Stimulated activated CD4-positive, alpha-beta T cell treated with anti-CD3 and anti-CD28 coated beads, Interleukin-1b, Interleukin-23, amount 100 ng/mL, for 48 hours (primary cell): ENCODE data around the gene PCDH17.

Experiments used
- DNase-seq: peaks from one replicate; pipeline ENCODE4 v3.0.0-alpha.2; 2020

PCDH17 gene

DNA sequence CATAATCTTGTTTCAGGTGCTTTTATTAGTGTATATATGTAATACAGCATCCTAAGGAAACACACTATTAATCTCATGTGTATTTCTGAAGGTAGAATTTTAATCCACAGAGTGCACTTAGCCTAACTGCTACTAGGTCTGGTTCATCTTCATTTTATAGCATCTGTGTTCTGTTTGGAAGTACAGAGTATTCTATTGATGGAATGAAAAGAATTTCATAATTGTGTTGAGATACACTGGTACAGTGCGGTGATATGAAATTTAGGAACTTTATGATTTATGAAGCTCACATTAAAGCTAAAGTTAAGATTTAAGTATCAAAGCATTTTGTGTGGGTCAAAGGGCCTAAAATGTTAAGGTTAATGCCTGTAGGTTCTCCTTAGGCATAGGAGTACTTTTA lies 6.0 kb downstream of the PCDH17 start:
- no peak for DNase-seq

DNA sequence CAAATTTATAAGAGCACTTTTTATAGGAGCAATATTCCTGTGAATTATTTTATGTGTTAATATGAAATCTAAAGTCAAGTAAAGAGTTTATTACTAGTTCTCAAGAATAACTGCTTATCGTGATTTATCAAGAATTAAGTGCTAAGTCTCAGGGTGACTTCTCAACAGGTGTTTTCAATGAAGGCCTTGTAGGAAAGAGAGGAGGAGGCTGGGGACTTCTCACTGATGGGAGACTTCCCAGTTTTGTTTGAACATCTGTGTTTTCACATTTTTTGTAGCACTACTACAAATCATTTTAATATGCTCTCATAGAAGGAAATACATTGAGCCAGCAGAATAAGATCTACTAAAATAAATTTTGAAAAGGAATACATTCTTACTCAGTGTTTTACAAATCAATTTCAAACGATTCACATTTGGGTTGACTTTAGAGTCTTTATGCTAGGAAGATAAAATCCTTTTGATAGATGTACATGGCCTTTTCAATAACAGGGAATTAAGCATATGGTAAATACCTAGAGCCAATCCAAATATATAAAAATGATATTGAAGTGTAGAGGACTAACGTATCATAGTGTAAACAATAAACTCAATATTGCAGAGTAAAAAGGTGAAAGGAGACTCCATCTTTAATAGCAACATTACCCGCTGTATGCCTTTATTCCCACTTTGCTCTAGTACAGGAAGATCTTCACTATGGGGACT lies 6.8 kb downstream of the PCDH17 start:
- no peak for DNase-seq

DNA sequence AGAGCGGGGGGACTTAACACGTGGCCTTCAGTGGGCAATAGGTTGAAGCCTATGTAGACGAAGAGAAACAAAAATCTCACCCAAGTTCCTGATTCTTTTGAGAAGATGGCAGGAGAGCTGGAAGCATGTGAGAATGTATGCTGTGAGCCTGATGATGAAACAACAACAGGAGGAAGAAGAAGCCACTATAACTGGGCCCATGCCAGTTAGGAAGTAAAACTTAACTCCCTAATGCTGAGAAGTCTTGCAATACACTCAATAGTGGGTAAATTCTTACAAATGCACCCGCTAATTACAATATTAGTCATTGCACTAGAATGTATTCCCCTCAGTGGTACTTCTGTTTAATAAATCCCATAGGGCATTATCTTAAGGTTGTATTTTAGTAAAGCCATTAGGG lies 9.1 kb downstream of the PCDH17 start:
- DNase-seq = no peak

DNA sequence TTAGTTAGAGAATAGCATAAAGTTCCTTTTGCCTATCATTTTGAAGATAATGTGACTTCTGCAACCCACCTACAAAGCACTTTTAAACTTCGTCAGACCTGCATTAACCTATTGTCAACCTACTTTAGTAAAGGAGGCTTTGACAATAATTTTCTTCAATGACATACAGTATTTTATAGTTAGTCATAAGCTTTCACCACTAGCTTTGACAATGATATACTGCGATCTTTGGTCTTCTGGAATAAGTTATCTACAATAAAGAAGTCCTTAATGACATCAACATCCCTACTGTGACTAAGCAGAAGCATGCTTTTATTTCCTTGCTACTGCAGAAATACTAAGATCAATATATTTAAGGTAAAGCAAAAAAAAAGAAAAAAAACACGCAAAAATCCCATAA lies 9.5 kb downstream of the PCDH17 start:
- no peak for DNase-seq

DNA sequence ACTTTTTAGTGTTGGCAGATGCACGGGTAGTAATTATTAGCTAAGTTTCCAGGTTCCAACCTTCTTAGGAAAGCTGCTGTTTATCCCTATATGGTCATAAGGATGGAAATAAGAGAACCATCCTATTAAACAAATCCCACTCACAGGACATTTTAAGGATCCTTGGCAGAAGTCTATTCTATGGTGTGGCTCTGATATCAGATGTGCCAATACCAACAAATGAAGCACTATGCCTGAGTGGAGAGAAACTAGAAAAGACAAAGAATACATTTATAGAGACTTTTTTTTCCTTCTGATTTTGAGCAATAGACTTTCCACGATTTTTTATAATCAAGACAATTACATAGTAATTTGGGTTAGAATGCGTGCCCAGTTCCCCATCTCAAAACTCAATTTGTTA lies 12.6 kb downstream of the PCDH17 start:
- DNase-seq = no peak

DNA sequence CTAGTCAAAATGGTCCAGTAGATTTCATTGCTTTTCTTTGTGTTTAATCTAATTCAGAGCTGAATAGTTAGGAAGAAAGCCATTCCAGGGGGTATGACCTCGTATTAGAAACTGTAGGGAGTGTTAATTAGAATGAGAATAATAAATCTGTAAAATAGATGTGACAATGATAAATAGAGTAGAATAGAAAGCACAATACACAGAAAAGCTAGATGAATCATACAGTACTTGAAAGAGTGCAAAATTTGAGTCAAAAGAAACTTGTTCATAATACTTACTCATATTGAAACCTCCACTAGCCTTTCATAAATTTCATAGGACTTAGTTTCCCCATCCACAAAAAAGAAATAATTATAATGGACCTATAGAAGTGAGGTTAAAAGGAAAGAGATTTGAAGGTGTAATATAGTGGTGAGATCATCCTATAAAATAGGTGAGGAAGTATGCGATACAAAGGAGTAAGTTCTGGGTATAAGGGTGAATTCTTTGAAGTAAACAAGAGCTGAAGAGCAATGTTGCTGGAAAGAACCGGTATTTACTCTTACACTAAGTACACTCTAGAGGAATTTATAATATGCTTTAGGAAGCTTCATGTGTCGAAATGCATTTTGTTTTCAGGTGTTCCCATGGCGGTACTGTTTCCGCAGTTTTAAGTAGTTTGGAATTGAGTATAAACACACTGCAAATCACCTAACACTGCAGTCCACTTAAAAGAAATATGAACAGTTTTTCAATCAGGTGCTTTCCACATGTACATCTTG lies 21.9 kb downstream of the PCDH17 start:
- DNase-seq = no peak

DNA sequence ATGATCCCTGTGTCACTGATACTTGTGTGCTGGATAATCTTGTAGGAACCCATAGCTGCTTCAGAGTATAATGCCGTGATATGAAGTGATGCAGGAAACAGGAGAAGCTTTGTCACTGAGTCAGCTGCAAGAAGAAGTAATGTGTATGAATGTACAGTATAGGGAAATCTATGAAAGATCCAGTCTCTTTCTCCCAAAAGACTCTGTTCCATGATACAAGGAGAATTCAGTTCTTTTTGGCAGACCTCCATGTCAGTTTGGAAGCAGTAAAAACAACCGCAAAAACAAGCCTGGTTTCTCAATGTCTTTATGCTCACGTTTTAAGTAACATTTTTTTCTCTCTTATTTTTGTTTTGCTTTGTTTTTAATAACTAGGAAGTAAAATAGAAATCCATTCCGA lies 33.9 kb downstream of the PCDH17 start:
- no peak for DNase-seq

DNA sequence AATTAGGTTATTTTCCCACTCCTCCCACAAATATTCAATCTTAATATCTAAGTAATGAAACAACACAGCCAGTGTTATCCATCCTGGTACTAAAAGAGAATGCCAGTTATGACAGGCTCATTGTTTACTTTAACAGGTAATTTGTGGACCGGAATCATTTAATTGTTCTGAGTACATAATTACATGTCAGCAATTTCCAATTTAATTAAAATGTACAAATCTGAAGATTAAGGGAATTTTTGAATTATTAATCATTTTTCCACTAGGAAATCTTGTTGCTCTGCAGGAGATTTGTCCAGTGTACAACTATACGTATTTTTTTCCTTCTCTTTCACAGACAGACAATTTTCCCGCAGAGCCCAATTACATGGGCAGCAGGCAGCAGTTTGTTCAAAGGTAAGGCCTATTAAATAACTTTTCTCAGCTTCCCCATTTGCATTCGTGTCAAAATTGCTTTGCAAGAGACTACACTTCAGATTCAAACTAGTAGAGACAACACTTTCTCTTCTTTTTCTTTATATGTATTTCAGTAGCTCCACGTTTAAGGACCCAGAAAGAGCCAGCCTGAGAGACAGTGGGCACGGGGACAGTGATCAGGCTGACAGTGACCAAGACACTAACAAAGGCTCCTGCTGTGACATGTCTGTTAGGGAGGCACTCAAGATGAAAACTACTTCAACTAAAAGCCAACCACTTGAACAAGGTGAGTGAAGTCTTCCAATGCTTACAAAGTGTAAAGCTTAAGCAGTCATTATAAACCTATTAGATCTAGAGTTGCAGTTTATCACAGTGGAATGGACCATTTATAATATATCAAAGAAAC lies 34.8 kb downstream of the PCDH17 start:
- no peak for DNase-seq

DNA sequence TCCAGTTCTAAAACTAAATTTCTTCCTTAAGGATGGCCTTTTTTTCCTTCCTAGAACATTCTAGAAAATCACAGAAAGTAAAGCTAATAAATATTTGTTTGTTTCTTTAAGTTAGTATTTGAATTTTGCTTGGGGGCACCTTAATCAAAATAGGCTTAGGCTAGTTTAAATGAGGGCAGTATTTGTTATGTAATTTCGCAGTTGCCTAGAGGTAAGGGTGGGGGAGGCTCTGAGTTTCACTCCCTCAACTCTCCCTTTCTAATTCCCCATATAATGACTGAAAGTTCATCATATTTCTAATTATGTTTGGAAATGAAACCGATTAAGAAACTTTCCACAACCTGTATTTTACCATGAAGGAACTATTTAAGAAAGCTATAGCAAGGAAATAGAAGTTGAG lies 40.6 kb downstream of the PCDH17 start:
- no peak for DNase-seq

DNA sequence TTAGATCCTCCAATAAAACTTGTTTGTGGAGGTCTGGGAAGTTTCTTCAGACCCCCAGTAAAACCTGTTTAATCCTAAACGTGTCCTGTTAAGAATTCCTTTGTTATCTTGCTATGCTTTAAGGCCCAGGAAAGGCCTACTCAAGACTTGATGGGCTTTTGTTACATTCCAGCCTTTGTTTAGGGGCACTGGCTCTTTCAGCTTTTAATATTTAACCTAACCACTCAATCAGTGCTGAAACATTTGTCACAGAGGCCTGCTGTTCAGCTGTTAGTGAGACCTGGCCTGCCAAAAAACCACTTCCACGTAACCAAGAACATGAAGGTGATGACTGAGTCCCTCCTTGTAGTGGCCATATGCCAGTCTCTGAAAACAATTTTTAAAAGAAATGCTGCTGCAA lies 41.7 kb downstream of the PCDH17 start:
- no peak for DNase-seq

DNA sequence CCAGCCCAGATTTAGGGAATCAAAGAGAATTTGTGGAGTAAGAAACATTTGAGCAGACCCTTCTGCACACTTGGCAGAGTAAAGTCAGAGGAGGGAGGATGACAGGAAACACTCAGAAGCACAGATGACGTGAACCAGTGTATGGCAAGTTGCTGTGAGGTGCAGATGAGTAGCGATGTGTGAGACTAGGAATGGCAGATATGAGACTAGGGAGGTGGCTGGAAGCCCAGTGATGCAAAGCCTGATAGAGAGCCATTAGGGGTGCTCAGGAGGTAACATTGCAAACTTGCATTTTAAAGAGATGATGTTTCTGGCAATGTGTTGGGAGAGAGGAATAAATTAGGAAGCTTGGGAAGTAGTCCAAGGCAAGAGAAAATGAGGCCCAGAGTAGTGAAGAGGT lies 44.0 kb downstream of the PCDH17 start:
- DNase-seq = no peak

DNA sequence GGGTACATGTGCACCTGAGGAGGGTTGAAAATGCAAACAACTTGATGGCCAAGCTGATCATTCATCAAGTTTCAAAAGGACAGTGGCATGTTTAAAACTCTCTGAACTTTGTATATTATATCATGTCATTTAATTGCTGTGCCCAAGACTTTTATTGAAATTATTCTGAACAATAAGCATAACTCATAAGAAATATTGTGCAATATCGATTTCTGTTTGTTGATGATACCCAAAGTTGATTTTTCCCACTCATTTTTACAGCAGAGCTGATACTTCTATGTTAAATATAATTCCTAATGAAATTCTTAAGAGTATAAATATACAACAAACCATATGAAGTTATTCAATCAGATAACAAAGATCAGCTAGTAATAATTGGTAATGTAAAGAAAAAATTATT lies 49.1 kb downstream of the PCDH17 start:
- no peak for DNase-seq

DNA sequence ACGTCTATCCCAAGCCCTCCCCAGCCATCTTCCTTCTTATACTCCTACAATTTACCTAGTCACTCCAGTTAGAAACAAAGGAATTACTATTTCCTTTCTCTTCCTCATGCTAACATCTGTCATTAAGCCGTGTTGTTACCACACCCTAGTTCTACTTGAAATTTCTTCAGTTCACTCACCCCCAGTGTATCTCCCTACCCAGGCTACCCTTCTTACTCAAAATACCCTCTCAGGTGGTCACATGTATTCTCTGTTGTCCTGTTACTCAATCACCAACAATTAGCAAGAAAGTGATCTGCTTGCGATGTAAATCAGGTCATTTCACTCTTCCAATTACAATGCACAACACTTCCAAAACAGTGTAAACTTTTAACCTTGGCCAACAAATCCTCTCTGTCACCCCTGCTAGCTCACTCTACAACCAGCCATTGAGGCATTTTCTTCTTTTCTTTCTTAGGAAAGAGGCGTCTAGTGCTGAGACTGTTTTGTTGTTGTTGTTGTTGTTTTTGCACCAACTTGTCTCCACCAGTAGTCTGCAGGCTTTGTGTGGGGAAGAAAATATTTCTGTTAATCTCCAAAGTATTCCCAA lies 50.7 kb downstream of the PCDH17 start:
- no peak for DNase-seq

DNA sequence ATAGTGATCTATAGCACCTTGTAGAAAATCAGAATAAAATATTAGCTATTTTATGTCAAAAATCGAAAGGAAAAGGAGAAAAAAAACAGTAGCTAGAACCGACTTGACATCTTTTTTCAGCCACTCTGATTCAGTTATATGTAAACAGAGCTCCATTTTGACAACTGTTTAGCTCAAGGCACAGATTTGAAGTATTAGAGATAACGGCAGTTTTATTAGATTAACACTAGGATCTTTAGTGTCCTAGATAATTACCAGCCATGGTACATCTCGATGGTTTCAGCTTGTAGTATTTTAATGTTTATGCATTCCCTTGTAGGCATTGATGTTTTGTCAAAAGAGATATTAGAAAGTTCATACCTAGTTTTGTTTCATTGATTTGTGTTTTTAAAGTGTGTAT lies 67.3 kb downstream of the PCDH17 start:
- no peak for DNase-seq

DNA sequence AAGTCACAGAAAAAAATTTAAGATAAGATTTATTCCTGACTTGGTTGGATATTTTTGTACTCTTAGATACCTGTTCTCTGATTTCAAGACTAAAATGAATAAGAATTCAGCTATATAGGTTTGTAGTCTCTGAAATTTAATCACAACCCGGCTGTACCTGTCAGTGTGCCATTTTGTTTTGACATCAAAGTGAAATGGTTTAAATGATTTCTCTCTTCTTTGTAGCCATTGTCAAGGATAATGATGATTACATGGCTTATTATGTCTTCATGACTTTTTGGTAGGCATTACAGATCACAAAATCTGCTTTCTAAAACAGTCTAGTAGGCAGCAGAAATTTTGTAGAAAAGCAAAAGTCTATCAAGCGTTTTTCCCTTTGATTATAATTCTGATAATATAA lies 72.5 kb downstream of the PCDH17 start:
- DNase-seq = no peak

DNA sequence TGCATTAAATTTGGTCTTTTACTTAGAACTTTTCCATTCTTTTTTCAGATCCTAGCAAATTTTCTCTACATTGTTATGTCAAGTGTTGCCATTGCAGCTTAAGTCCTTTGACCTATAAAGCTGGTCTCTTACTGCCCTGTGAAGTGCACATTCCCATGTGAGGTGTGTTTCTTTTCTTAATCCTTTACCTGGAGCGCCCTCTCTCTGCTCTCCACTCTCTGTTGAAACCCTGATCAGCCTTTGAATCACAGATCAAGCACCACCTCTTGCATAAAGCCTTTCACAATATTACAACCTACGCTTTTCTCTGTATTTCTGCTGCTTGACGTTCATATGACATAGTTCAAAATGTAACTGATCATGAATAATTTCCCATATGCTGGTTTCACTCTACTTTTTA lies 84.8 kb downstream of the PCDH17 start:
- no peak for DNase-seq

DNA sequence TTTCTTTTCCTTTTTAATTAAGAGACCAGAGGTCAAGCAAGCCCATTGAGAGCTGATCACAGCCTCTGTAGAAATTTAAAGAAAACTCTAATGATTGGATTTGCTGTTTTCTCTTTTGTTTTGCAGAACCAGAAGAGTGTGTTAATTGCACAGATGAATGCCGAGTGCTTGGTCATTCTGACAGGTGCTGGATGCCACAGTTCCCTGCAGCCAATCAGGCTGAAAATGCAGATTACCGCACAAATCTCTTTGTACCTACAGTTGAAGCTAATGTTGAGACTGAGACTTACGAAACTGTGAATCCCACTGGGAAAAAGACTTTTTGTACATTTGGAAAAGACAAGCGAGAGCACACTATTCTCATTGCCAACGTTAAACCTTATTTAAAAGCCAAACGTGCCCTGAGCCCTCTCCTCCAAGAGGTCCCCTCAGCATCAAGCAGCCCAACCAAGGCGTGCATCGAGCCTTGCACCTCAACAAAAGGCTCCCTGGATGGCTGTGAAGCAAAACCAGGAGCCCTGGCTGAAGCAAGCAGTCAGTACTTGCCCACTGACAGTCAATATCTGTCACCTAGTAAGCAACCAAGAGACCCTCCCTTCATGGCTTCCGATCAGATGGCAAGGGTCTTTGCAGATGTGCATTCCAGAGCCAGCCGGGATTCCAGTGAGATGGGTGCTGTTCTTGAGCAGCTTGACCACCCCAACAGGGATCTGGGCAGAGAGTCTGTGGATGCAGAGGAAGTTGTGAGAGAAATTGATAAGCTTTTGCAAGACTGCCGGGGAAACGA lies 93.1 kb downstream of the PCDH17 start:
- no peak for DNase-seq

DNA sequence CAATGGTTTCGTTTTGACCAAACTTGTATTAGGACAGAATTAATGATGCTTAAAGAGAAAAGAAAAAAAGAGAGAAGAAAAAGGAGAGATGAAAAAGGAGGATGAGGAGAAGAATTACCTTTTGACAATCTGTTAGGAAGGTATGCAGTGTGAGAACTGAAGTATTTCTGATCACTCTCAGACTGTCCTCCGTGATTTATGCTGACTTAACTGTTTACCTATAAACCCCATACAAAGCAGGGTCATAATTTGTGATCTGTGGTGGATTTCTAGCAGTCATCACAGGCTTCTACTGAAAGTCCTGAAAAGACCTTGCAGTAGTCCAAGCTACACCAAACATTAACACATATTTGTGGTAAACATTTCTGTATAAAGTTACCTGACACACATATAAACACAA lies 93.9 kb downstream of the PCDH17 start:
- no peak for DNase-seq

DNA sequence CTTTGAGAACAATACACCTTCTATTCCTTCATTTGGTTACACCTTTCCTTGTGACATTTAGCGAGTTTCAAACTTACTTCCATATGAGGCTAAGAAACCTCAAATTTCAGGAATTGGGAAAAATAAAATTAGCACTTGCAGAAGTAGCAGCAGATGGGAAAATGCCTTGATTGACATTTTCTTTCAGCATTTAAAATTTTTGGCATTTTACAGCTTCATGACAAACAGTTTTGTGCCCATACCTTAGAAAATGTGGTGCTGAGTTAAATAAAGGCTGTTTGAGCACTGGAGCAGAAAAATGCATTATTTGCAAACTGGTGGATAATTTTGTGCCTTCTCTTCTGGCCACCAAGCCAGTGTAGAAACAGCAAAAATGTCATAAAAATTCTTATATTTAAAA lies 95.4 kb downstream of the PCDH17 start:
- DNase-seq = no peak

DNA sequence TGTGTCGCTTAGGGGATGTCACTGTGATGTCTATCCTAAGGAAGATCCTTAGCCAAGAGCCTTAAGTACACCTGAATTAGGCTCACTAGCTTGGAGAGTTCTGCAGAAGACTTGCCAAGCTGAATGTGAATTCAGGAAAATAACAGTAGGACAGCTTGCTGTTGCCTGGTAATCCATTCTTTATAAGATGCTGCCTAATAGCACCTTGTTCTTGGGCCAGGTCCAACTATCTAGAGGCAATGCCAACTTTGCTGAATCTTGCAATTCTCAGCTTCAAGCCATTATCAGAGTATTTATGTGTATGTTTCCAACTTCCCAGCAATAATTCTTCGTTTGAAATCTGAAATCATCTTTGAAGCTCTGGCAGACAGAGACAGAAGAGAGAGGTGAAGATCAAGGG lies 102.8 kb downstream of the PCDH17 start:
- no peak for DNase-seq

DNA sequence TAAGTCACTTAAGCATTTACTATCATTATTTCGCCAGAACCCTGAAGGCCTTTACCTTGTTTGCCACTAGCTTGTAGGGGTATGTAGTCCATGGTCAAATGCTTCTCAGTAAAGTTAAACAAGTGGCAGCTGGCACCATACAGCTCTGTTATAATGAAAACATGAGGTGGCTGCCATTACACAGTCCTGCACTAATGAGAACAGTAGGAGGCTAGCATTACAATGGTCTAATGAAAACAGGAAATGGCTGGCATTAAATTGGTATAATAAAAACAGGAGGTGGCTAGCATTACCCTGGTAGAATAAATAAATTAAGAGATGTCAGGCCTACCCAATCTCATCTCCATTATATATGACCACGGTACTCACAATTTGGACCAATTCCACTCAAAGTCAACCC lies 107.5 kb downstream of the PCDH17 start:
- no peak for DNase-seq

DNA sequence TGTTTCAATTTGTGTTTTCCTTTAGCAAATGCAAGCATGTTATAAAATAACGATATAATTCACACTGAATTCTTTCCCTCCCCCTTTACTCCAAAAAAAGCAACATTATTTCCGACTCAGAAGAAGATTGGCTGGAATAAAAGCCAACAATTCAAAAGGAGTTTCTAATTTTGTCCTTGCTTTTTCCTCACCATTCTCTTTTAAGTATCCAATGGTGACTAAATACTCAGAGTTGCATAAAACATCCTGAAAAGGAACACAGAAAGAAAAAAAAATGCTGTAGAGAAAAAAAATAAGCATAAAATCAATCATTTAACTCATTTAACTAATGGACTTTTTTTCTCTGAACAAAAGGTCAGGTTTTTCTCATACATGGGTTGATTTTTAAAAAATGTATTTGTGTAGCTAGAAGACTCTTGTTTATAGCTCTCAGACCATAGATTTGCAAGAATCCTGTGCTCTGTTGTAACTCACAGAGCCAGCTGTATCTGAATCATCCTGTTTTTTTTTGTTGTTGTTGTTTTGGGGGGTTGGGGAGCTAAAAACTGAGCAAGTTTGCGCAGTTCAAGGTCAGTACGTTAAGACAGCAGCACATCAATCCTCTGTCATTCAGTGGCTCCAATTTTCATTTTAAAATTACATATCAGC lies 108.1 kb downstream of the PCDH17 start:
- no peak for DNase-seq
